Osteoblast (primary cell): ENCODE results near the gene IL36G. TPM values are rescaled to one million over a fixed set of nuclear protein-coding genes. Genes with fewer than 3 reads are reported as not detected.

ENCODE experiments used
- DNase-seq: peaks from one replicate; pipeline ENCODE4 v3.0.0; 2011; ENCODE audit warnings: low spot score, mixed read lengths; ENCODE audit not compliant: insufficient read length; ENCODE audit errors: missing footprints
- H2AFZ ChIP-seq: 2 replicates; pipeline ENCODE4 v1.6.0; 2011; ENCODE audit warnings: mild to moderate bottlenecking, low read length
- H3K27ac ChIP-seq: 2 replicates; pipeline ENCODE4 v1.5.1; 2011; ENCODE audit warnings: mild to moderate bottlenecking, low read depth, low read length, moderate library complexity
- H3K27me3 ChIP-seq: 2 replicates; pipeline ENCODE4 v1.6.0; 2012; ENCODE audit warnings: mild to moderate bottlenecking, control low read depth, inconsistent platforms, low read length, moderate library complexity; ENCODE audit not compliant: insufficient read depth
- H3K36me3 ChIP-seq: 2 replicates; pipeline ENCODE4 v1.5.1; 2011; ENCODE audit warnings: mild to moderate bottlenecking, low read length, control low read depth, moderate library complexity; ENCODE audit not compliant: insufficient read depth
- H3K4me1 ChIP-seq: 2 replicates; pipeline ENCODE4 v1.5.1; 2011; ENCODE audit warnings: mild to moderate bottlenecking, low read length, control low read depth, moderate library complexity; ENCODE audit not compliant: insufficient read depth
- H3K4me2 ChIP-seq: 2 replicates; pipeline ENCODE4 v1.6.0; 2011; ENCODE audit warnings: mild to moderate bottlenecking, low read length; ENCODE audit not compliant: insufficient read depth
- H3K4me3 ChIP-seq: fragments of 200-600 bp; sonication (generic); 3 replicates; pipeline ENCODE4 v1.5.1; 2012; ENCODE audit warnings: mild to moderate bottlenecking, low read length, inconsistent platforms; ENCODE audit not compliant: insufficient read depth
- H3K79me2 ChIP-seq: 2 replicates; pipeline ENCODE4 v1.6.0; 2012; ENCODE audit warnings: mild to moderate bottlenecking, low read length, control low read depth, inconsistent platforms; ENCODE audit not compliant: insufficient read depth
- H3K9me3 ChIP-seq: 2 replicates; pipeline ENCODE4 v1.5.1; 2011; ENCODE audit warnings: low read depth, low read length, control low read depth
- H4K20me1 ChIP-seq: 2 replicates; pipeline ENCODE4 v1.6.0; 2012; ENCODE audit warnings: mild to moderate bottlenecking, low read length, control low read depth; ENCODE audit not compliant: insufficient read depth
- total RNA-seq: library from RNA; depleted of rRNA; stranded (reverse); fragments of >200 nt; gene quantifications from 2 replicates; pipeline ENCODE4 v1.2.3, GENCODE V29; 2012
- TF ChIP-seq, protein P1 (sequence below): IDR thresholded peaks from 2 replicates; pipeline ENCODE4 v1.5.1; 2011; ENCODE audit warnings: mild to moderate bottlenecking, low read depth, low read length, moderate library complexity; ENCODE audit errors: extremely low read depth

IL36G gene
- total RNA-seq, 1 donor: not detected

DNA sequence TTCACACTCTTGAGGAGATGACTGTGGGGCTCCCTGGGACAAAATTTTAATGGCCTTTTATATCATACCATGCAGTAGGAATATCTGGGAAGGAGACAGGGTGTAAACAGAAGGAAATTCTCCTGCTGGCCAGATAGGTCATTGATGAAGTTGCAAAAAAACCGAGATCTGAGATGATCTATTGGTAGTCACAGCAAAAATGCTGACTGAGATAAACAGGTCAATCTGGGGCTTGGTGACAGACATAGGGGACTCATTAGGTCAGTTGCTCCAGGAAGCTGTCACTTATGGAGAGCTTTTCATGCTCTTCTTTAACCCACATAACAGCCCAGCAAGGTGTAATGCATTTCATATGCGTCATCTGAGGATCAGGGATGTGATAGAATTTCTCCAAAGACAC is 24.9 kb downstream of the IL36G start:
- no peaks in the 10 kb centered on the region for H3K79me2 ChIP-seq
- H3K4me3 ChIP-seq: no peak overlapping the region
- H2AFZ ChIP-seq: no peak overlapping the region
- TF ChIP-seq, protein P1, sequence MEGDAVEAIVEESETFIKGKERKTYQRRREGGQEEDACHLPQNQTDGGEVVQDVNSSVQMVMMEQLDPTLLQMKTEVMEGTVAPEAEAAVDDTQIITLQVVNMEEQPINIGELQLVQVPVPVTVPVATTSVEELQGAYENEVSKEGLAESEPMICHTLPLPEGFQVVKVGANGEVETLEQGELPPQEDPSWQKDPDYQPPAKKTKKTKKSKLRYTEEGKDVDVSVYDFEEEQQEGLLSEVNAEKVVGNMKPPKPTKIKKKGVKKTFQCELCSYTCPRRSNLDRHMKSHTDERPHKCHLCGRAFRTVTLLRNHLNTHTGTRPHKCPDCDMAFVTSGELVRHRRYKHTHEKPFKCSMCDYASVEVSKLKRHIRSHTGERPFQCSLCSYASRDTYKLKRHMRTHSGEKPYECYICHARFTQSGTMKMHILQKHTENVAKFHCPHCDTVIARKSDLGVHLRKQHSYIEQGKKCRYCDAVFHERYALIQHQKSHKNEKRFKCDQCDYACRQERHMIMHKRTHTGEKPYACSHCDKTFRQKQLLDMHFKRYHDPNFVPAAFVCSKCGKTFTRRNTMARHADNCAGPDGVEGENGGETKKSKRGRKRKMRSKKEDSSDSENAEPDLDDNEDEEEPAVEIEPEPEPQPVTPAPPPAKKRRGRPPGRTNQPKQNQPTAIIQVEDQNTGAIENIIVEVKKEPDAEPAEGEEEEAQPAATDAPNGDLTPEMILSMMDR: no peak
- H3K36me3 ChIP-seq: no peaks in the 10 kb centered on the region
- DNase-seq: no peak
- no peaks in the 10 kb centered on the region for H4K20me1 ChIP-seq
- H3K4me2 ChIP-seq: no peak overlapping the region
- H3K4me1 ChIP-seq: no peaks in the 10 kb centered on the region
- H3K9me3 ChIP-seq: peaks cover 2% of the 10 kb centered on the region
- no peak overlapping the region for H3K27ac ChIP-seq
- peaks cover 4% of the 10 kb centered on the region for H3K27me3 ChIP-seq

DNA sequence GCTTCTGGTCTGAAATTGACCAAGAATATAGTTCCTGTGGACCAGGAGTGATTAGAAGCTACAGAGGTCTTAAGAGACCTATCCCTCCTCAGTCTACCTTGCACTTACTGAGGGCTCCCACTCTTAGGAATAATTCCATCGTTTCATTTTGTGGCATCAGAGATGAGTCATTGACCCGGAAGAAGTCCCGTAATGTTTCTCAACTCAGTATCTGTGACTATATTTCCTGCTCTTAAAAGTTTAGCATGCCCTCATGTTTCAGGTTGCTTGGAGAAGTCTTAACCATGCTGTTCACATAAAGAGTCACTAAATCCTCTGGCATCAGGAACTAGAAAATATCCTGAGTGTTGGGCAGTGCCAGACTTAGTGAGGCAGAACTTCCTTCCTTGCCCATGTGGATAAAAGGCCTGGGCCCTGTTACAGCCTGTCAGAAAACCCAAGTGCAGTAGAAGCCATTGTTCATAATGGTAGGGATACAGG is 27.3 kb downstream of the IL36G start, which contains the start of gene IL36A:
TSS of gene IL36A (plus strand) at position 430 of the 480 bp plus-strand sequence. CDS start 413 bp downstream, outside the sequence.
- Histone ChIP-seq H2AFZ (no peak within 1 kb of the TSS), H3K27ac (no peak within 1 kb of the TSS), H3K79me2 (no peaks in the 10 kb centered on the region), H3K4me3 (no peak within 1 kb of the TSS), H3K4me2 (no peak within 1 kb of the TSS), H3K27me3 (peaks cover 4% of the 10 kb centered on the region), H3K36me3 (no peaks in the 10 kb centered on the region), H3K9me3 (peaks cover 2% of the 10 kb centered on the region), H3K4me1 (no peaks in the 10 kb centered on the region), H4K20me1 (no peaks in the 10 kb centered on the region)
- no peak for DNase-seq
- TF ChIP-seq, protein P1: no peak

DNA sequence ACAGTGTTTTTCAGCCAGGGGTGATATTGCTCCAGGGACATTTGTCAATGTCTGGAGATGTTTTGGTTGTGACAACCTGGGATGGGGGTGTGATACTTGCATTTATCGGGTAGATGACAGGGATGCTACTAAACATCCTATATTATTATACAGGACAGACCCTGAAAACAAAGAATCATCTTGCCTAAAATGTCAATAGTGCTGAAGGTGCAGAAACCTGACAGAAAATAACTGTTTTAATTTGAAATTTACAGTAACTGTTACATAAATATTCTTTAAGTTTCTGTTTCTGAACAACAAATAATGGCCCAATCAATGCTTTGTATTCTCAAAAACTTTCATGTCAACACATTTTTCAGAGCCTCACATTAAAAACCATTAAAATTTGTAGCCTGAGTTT is 29.4 kb downstream of the IL36G start:
- Histone ChIP-seq H3K79me2 (no peaks in the 10 kb centered on the region), H3K9me3 (no peaks in the 10 kb centered on the region), H2AFZ (no peak overlapping the region), H3K4me2 (no peak overlapping the region), H3K36me3 (no peaks in the 10 kb centered on the region), H3K27ac (no peak overlapping the region), H4K20me1 (no peaks in the 10 kb centered on the region), H3K4me3 (no peak overlapping the region), H3K4me1 (no peaks in the 10 kb centered on the region), H3K27me3 (peaks cover 4% of the 10 kb centered on the region)
- DNase-seq: no peak
- TF ChIP-seq, protein P1: no peak

DNA sequence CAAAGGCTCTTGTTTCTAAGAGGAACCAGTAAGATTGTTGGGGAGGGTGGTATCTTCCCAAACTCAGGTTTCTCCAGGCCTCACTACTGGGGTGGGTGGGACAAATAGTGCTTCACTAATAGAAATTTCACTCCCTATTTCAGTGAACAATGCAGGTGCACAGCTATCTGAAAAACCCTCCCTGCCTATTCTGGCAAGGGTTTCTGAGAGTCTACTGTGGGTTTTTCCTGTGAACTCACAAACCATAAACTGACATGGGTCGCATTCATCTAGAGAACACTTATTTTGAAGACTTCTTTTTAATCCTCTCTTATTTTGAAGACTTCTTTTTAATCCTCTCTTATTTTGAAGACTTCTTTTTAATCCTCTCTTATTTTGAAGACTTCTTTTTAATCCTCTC is 31.8 kb downstream of the IL36G start:
- Histone ChIP-seq H3K27ac (no peak overlapping the region), H3K4me2 (no peak overlapping the region), H3K4me3 (no peak overlapping the region), H3K36me3 (no peaks in the 10 kb centered on the region), H3K9me3 (no peaks in the 10 kb centered on the region), H3K79me2 (no peaks in the 10 kb centered on the region), H2AFZ (no peak overlapping the region), H3K27me3 (peaks cover 4% of the 10 kb centered on the region), H4K20me1 (no peaks in the 10 kb centered on the region), H3K4me1 (peaks cover 6% of the 10 kb centered on the region)
- TF ChIP-seq, protein P1: no peak
- DNase-seq: no peak
